ENCODE measurements around the gene MSI2.

Gene MSI2

DNA sequence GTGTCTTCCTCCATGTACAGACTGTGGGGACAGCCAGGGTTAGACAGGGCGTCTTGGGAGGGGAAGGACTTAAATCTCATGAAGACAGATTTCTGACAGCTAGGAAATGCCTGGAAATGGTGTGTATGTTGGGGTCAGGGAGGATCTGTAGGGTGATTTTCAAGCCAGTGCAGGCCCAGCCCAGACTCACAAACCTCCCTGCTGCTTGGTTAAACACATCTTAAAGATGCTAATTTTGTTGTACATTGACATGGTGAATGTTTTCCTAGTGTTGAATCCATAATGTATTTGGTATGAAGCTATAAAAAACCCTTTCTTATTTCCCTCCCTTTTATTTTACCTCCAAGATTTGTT lies 250.4 kb downstream of the MSI2 start:
- no peak for DNase-seq (ENCODE audit: low spot score)

DNA sequence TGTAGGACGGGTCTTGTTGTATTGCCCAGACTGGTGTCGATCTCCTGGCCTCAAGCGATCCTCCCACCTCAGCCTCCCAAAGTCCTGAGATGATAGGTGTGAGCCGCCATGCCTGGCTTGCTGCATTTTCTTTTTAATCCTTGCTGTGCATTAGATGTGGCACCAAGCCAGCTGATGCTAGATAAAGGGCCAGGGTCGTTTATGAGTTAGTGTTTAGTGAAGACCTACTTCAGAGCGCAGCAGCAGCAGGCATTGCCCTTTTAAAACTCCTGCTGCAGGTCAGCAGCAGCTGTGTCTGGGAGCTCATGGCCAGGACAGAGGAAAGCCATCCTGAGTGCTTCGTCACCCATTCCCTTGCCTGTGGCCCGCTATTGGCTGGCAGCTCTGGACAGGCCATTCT lies 251.5 kb downstream of the MSI2 start:
- DNase-seq (ENCODE audit: low spot score), result no peak

GRCh38 chr17:57508671-57509070 lies 252.3 kb downstream of the MSI2 start:
- no peak for DNase-seq (ENCODE audit: low spot score)

GRCh38 chr17:57511475-57512123 lies 255.3 kb downstream of the MSI2 start:
- DNase-seq (ENCODE audit: low spot score), result no peak

DNA sequence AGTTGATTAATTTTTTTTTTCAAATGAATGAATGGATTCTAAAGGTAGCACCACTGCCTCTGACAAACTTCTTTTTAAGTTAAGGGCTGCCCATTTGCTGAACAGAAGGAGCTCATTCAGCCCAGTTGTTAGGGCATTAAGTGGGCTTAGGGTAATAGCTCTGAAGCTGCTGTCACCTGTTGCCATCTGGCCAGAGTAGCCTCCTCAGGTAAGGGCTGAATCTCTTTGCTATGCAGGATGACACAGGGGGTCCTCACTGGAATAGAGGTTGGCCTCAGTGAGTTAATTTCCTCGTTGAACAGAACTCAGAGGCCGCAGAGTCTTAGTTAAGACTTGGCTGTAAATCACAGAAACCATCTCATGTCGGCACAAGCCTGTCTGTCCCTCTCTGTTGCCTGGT lies 255.9 kb downstream of the MSI2 start:
- DNase-seq (ENCODE audit: low spot score), result no peak

- no peak for DNase-seq (ENCODE audit: low spot score)
These were observed 256.4 kb downstream of the MSI2 start for GRCh38 chr17:57512691-57513090.

- DNase-seq (ENCODE audit: low spot score), result no peak
These were observed 257.2 kb downstream of the MSI2 start for GRCh38 chr17:57513569-57513968.

- DNase-seq (ENCODE audit: low spot score), result no peak
These were observed 258.3 kb downstream of the MSI2 start for GRCh38 chr17:57514614-57515013.

DNA sequence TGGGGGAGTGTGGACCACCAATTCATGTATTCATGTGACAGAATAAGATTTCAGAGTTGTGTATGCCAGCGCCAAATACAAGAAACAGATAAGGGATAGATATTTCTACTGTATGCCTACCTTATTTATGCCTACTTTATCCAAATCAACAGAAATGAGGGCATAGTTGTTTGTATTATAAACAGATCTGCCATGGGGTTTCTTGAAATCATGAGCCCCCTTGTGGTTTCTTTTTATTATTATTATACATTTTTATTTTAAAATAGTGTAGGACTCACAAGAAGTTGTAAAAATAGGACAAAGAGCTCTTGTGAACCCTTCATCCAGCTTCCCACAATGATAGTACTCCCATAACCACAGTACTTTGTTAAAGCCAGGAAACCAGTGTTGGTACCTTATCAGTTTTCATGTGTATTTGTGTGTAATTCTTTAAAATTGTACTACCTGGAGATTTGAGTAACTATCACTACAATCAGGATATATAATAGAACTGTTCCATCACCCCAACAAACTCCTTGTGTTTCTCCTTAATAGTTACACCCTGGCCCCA lies 259.4 kb downstream of the MSI2 start:
- DNase-seq (ENCODE audit: low spot score), result no peak

DNA sequence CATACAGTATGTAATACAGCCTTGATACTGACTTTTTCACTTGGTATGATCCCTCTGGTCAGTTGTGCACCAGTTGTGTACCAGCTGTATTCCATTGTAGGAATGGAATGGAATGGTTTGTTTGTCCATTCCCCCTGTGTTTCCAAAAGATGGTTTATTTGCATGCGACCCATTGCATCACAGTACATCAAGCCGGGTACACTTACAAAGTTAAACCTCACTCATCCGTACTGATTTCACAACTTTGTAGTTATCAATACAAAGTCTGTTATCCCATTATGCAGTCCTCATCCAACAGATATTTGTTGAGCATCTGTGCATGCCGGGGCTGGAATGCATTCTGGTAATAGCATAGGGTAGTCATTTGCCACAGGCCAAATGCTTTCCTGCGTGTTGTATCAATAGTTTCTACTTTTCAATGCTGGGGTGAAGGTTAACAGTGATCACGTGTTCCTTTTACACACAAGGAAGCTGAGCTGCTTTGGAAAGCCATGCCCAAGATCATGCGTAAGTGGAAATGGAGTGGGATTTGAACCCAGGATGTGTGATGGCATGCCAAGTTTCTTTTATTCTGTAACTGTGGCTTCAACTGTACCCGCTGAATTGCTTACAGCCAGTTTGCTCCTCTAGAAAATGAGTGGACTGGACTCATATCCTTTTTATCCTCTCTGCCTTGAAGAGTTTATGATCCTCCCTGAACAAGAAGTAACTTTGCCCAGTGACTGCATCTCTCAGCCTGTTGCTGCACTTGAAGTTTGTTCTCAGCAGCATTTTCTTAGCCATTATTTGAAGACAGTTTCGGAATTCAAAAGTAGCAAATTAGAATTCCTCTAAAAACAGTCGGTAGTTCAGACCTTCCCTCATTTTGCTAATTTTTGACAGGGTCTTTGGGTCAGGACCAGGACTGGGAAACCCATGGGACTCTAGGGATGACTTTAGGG lies 260.2 kb downstream of the MSI2 start:
- peak; percentile 43 for DNase-seq (ENCODE audit: low spot score)

DNA sequence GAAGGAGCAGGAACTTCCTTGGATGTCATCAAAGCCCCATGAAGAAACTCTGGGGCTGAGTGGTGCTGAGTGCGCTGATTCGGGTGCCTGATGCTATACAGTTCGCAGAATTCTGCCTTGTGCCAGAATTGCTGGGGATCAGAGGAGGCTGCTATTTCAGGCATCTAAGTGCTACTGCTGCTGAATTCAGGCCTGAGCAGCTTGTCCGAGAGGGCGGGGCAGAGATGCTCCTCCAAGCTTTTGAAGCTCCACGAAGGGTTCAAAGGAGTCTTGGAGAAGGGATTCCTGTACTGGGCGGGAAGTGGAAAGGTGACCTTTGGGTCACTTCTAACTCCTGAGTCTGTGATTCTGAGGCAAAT lies 260.9 kb downstream of the MSI2 start:
- no peak for DNase-seq (ENCODE audit: low spot score)

- DNase-seq (ENCODE audit: low spot score), result no peak
These were observed 261.5 kb downstream of the MSI2 start for GRCh38 chr17:57517632-57518456.

DNA sequence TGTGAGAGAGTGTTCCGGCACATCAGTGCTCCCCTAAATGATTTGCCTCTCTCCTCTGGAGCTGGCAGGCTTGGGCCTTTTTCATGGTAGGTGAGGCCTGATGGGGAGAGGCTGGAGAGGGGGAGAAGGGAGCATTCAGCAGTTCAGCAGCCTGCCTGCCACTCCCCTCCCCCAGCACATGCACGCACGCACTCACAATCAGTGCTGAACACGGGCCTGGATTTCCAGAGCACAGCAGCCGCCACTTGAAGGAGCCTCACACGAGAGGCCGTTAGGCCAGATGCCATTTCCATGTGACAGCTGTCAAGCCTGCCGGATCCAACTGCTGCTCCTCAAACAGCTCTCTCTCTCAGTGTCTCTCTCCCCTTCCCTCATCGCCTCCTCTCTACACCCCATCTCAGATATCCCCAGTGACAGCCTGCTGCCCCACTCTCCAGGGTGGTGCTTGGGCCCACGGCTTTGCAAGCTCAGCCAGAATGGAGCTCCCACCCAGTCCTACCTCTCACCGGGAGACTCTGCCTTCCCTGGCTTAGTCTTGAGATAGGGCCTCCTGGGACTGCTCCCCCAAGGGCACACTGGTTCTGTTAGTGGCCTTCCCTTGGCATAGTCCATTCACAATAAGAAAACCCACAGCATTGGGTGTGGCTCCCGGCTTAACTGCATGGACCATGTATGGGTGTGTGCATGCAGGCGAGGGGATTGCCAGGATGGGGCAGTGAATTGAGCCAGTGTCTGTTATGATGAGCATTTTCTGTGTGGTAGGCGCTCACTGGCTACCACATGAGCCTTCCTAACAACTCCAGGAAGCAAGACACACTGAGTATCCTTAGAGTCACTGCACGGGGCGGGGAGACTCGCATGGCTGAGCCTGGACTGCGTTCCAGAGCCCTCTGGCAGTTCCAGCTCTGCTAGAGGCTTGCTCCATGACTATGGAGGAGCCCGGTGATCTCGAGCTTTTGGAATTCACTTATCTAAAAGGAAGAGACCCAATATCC lies 262.6 kb downstream of the MSI2 start:
- DNase-seq (ENCODE audit: low spot score), result no peak

GRCh38 chr17:57519800-57520199 lies 263.5 kb downstream of the MSI2 start:
- DNase-seq (ENCODE audit: low spot score), result no peak

DNA sequence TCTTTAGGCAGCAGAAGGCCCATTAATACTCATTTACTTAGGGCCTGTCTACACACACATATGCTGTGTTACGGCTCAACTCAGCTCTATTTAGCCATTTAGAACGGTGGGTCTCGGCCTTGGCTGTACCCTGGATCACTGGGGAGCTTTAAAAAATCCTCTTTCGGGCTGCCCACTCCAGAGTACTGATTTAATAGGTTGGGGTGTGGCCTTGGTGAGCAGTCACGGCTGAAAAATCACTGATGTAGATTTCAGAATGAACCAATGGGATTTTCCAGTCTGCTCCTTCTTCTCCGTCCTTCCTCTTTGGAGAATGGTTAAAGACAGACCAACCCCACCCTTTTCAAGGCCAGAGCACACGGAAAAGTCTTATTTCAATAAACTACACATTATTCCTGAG lies 265.3 kb downstream of the MSI2 start:
- no peak for DNase-seq (ENCODE audit: low spot score)

DNA sequence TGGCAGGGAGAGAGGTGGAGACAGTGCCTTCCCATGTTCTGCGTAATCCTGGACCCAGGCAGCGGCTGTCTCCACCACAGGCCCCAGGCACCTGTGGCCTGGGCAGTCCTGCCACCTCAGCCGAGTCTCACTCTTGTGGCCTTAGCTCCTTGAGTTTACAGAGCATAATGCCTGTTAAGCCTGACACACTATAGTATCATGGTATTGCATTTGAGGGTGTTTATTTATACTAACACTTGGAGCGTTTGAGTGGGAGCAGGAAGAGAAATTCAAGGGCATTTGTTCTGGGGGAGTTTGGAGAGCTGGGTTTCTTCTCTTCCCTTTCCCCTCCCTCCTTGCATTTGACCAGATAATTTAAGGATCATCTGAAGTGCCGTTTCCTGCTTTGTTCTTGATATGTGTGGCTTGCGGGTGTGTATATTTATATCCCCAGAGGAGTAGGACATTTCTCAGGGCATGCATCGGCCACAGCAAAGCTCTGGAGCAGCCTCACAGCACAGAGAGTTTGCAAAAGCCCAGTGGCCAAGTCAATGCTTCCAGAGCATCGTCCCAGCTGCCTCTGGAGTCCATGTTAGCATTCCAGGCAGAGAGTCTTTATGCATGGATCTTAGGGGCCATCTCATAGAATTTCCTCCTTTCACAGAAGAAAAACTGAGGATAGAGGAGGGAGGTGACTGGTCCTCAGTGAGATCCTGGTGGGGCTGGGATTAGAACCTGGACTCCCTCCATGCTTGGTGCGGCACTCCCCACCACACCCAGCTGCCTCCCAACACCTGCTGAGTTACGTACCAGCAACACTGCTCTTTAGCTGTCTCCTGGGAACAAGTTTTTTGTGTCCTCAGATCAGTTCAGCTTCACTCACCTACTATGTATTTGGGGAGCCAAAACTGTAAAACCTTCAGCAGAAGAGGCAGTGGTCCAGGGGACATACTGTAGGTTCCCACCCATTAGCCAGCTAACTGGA lies 266.0 kb downstream of the MSI2 start:
- no peak for DNase-seq (ENCODE audit: low spot score)

- no peak for DNase-seq (ENCODE audit: low spot score)
These were observed 267.8 kb downstream of the MSI2 start for GRCh38 chr17:57523926-57524632.

GRCh38 chr17:57524839-57525568 lies 268.7 kb downstream of the MSI2 start:
- no peak for DNase-seq (ENCODE audit: low spot score)
